ENCODE measurements around the gene LRRC23. TPM values are rescaled to one million over a fixed set of nuclear protein-coding genes. Genes with fewer than 3 reads are reported as not detected.
A peak's percentile ranks its signal among the peaks of the same experiment; 100 is the strongest.

The LRRC23 gene, protein sequence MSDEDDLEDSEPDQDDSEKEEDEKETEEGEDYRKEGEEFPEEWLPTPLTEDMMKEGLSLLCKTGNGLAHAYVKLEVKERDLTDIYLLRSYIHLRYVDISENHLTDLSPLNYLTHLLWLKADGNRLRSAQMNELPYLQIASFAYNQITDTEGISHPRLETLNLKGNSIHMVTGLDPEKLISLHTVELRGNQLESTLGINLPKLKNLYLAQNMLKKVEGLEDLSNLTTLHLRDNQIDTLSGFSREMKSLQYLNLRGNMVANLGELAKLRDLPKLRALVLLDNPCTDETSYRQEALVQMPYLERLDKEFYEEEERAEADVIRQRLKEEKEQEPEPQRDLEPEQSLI
- 10 to 100 TPM in 3 of 4 donors, 1 to 10 TPM in 1; 8.7 to 16.4 (median 13.0) TPM for total RNA-seq

DNA sequence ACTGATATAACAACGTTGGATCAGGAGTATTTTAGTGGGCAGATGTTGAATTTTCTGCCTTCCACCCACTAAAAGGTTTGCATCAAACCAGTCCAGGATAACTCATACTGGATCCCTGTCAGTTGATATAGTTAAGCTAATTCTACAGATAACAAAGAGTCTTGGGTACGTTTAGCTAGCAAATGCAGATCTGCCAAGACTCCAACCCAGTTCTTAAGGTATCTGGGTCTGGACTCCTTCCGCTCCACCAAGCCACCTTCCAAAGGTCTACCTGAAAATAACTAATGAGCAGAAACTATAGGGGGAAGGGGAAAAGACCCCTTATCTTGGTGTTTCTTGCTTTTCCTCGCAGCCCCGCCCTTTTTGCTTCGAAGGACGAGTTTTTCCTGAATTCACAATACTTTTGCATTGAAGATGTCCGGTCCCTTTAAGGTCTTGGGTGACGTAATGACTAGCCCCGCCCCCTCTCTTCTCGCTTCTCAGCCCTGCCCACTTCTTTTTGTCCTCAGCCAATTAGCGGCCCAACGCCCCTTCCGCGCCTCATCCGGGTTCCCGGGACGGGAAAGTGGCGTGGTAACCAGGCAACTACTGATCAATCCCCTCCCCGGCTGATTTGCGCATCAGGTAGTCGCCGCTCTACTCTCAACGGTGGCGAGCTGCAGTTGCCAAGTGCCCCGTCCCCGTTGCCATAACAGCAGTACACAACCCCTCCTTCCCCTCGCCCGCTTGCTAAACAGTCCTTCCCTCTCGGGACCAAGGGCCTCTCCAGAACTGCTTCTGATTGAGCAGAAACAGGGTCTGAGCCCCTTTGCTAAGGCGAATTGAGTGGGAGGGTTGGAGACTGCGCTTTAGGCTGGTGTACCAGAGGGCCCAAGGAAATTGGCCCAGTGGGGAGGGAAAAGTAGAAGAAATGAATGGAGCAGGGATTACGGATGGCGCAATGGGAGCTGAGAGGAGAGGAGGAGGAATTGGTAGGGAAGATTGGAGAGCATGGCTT, at the start of gene LRRC23:
Gene LRRC23, plus strand, starts transcription at position 543 of the 997 bp plus-strand sequence. CDS start 812 bp downstream, outside the sequence.
- TF ChIP-seq, protein P1, sequence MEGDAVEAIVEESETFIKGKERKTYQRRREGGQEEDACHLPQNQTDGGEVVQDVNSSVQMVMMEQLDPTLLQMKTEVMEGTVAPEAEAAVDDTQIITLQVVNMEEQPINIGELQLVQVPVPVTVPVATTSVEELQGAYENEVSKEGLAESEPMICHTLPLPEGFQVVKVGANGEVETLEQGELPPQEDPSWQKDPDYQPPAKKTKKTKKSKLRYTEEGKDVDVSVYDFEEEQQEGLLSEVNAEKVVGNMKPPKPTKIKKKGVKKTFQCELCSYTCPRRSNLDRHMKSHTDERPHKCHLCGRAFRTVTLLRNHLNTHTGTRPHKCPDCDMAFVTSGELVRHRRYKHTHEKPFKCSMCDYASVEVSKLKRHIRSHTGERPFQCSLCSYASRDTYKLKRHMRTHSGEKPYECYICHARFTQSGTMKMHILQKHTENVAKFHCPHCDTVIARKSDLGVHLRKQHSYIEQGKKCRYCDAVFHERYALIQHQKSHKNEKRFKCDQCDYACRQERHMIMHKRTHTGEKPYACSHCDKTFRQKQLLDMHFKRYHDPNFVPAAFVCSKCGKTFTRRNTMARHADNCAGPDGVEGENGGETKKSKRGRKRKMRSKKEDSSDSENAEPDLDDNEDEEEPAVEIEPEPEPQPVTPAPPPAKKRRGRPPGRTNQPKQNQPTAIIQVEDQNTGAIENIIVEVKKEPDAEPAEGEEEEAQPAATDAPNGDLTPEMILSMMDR (IDR thresholded peaks at IDR 0.05): peak in 1 of 6 experiments; percentile 5
- TF ChIP-seq POLR2A (IDR thresholded peaks at IDR 0.05): peak; percentile 70 to 77
- peak within 1 kb of the TSS; percentile 11 to 80 (median 53) for H3K4me3 ChIP-seq (replicated peaks in 1 of 3)
- H3K27ac ChIP-seq: peak within 1 kb of the TSS; percentile 68 to 89 (median 70)
- no peaks in the 10 kb centered on the region for H3K9me3 ChIP-seq
- intact Hi-C loops (cut with DNase I): no loop called here
- DNase-seq: peak; percentile 99
- H3K36me3 ChIP-seq: no peaks in the 10 kb centered on the region
- peaks cover 18 to 20% of the 10 kb centered on the region in 2 donors for H3K4me1 ChIP-seq
- no peaks in the 10 kb centered on the region for H3K27me3 ChIP-seq
- 5 to 6% methylated on average over 34 of the region's 34 CpGs for WGBS, 2 donors

DNA sequence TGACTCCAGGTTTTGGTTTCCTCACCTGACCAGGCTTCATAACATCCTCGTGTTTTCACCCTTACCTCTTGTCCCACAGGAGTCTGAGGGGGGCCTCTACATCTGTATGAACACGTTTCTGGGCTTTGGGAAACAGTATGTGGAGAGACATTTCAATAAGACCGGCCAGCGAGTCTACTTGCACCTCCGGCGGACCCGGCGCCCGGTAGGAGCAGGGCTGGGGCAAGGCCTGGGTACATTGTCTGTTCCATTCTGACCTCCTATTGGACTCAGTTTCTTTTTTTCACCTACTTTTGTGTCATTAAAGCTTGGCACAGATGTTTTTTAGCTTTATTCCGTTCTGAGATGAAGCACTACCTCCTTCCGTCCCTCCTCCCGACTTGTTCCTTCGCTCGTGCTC, 49.3 kb upstream of the LRRC23 start:
- DNase-seq: no peak
- no peaks in the 10 kb centered on the region for H3K9me3 ChIP-seq
- peaks cover 10 to 12% of the 10 kb centered on the region in 2 donors for H3K4me1 ChIP-seq
- peaks cover 36 to 47% of the 10 kb centered on the region in 2 donors for H3K36me3 ChIP-seq
- no peaks in the 10 kb centered on the region for H3K27me3 ChIP-seq
- WGBS, 2 donors: 93 to 95% methylated on average over 14 of the region's 14 CpGs
- no peak overlapping the region for H3K4me3 ChIP-seq (replicated peaks in 1 of 3)
- H3K27ac ChIP-seq: no peak overlapping the region
- intact Hi-C loops (cut with DNase I): no loop called here
- TF ChIP-seq, protein P1 (IDR thresholded peaks at IDR 0.05): no peak

DNA sequence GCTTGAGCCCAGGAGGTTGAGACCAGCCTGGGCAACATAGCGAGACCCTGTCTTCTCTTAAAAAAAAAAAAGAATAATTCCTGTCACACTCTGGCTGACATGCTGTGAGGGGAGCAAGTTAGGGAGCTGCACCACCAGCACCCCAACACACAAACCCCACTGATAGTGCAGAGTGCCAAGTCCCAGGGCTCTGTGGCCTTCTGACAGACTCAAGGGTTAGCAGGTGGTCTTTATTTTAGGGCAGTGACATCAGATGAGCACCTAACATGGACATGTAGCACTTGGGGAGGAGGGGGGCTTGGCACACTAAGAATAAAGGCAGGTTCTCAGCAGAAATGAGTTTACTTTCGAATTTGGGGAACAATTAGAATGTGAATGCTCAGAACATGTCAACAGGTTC, 45.8 kb upstream of the LRRC23 start:
- Histone ChIP-seq H3K4me1 (no peaks in the 10 kb centered on the region), H3K4me3 (replicated peaks in 1 of 3) (no peak overlapping the region), H3K9me3 (no peaks in the 10 kb centered on the region), H3K36me3 (peaks cover 63 to 80% of the 10 kb centered on the region in 2 donors), H3K27ac (no peak overlapping the region), H3K27me3 (no peaks in the 10 kb centered on the region)
- 100% methylated on average over 2 of the region's 2 CpGs for WGBS, 2 donors
- TF ChIP-seq, protein P1 (IDR thresholded peaks at IDR 0.05): no peak
- no peak for TF ChIP-seq POLR2A (IDR thresholded peaks at IDR 0.05)
- intact Hi-C loops (cut with DNase I): no loop called here
- DNase-seq: no peak

DNA sequence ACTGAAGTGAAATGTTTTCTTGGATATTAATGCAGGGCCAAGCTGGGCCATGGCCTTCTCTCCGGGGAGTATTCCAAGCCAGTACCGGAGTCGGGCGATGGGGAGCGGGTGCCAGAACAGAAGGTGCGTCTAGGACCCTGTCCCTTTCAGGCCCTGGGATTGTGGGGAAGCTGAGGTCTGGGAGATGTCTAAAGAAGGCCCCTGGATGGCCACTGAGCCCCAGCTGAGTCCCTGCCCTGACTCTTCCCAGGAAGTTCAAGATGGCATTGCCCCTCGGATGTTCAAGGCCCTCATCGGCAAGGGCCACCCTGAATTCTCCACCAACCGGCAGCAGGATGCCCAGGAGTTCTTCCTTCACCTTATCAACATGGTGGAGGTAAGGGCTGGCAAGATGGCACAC, 44.5 kb upstream of the LRRC23 start:
- Histone ChIP-seq H3K36me3 (peaks cover 72 to 90% of the 10 kb centered on the region in 2 donors), H3K9me3 (no peaks in the 10 kb centered on the region), H3K4me1 (no peaks in the 10 kb centered on the region), H3K27ac (no peak overlapping the region), H3K27me3 (no peaks in the 10 kb centered on the region), H3K4me3 (replicated peaks in 1 of 3) (no peak overlapping the region)
- 93 to 97% methylated on average over 9 of the region's 9 CpGs for WGBS, 2 donors
- no peak for DNase-seq
- no peak for TF ChIP-seq POLR2A (IDR thresholded peaks at IDR 0.05)
- TF ChIP-seq, protein P1 (IDR thresholded peaks at IDR 0.05): no peak
- intact Hi-C loops (cut with DNase I): no loop called here

Data from thyroid gland (tissue), 4 donors.